ENCODE data around the gene HMBS.
"Not testable (repeated sequence)": the region's sequence is repeated elsewhere in the genome, so short reads cannot be mapped to it uniquely, and the experiment has no call there.

The HMBS gene

GRCh38 chr11:119118946-119119345, 34.3 kb downstream of the HMBS start:
- no peak for DNase-seq (ENCODE audit: low read depth in 3 of 3)

- DNase-seq (ENCODE audit: low read depth in 3 of 3): no peak
These were observed 35.9 kb downstream of the HMBS start for GRCh38 chr11:119120639-119121007.

GRCh38 chr11:119121008-119121810, 36.5 kb downstream of the HMBS start, which contains the start of gene HINFP:
Gene HINFP, plus strand, starts transcription at chr11:119121580. Its CDS starts 5,365 bp downstream, at chr11:119126945.
- DNase-seq (ENCODE audit: low read depth in 3 of 3): peak; percentile 98 to 100 (median 100)

GRCh38 chr11:119121811-119122124, 37.1 kb downstream of the HMBS start:
- no peak for DNase-seq (ENCODE audit: low read depth in 3 of 3)

- DNase-seq (ENCODE audit: low read depth in 3 of 3): no peak
These were observed 41.1 kb downstream of the HMBS start for GRCh38 chr11:119125821-119126220.

- no peak for DNase-seq (ENCODE audit: low read depth in 3 of 3)
These were observed 42.1 kb downstream of the HMBS start for GRCh38 chr11:119126675-119127268.

GRCh38 chr11:119130662-119131061, 46.0 kb downstream of the HMBS start:
- DNase-seq (ENCODE audit: low read depth in 3 of 3): no peak

GRCh38 chr11:119134389-119134978, 49.8 kb downstream of the HMBS start:
- DNase-seq (ENCODE audit: low read depth in 3 of 3): no peak

GRCh38 chr11:119139276-119139675, 54.6 kb downstream of the HMBS start:
- DNase-seq (ENCODE audit: low read depth in 3 of 3): not testable (repeated sequence)
